Superior temporal gyrus (tissue), 1 donor: ENCODE measurements around the gene NFRKB.
A peak's percentile ranks its signal among the peaks of the same experiment; 100 is the strongest.

Source experiments
- DNase-seq: peaks from one replicate; pipeline ENCODE4 v3.0.0-alpha.2; 2016; ENCODE audit errors: extremely low spot score

The NFRKB gene

GRCh38 chr11:129895126-129896041 is at the start of gene NFRKB:
Gene NFRKB, minus strand, starts transcription at chr11:129895578. Its CDS starts 2,729 bp downstream, at chr11:129892849.
- peak; percentile 72 for DNase-seq

GRCh38 chr11:129944696-129945095 is 49.3 kb upstream of the NFRKB start:
- no peak for DNase-seq

- DNase-seq = no peak
Measured at GRCh38 chr11:129943036-129943435, 47.7 kb upstream of the NFRKB start.

- no peak for DNase-seq
Measured at GRCh38 chr11:129939510-129939909, 44.1 kb upstream of the NFRKB start.

- no peak for DNase-seq
Measured at GRCh38 chr11:129938764-129939163, 43.4 kb upstream of the NFRKB start.

GRCh38 chr11:129937592-129938238 is 42.3 kb upstream of the NFRKB start:
- DNase-seq = no peak

- DNase-seq = no peak
Measured at GRCh38 chr11:129935723-129936122, 40.3 kb upstream of the NFRKB start.

GRCh38 chr11:129933891-129934290 is 38.5 kb upstream of the NFRKB start:
- DNase-seq = no peak

- DNase-seq = no peak
Measured at GRCh38 chr11:129933262-129933661, 37.9 kb upstream of the NFRKB start.

- DNase-seq = no peak
Measured at GRCh38 chr11:129932381-129933067, 37.1 kb upstream of the NFRKB start.

- no peak for DNase-seq
Measured at GRCh38 chr11:129930743-129931142, 35.4 kb upstream of the NFRKB start.

GRCh38 chr11:129930296-129930695 is 34.9 kb upstream of the NFRKB start:
- no peak for DNase-seq

GRCh38 chr11:129929721-129930120 is 34.3 kb upstream of the NFRKB start:
- DNase-seq = no peak

GRCh38 chr11:129928923-129929692 is 33.7 kb upstream of the NFRKB start:
- DNase-seq = no peak

- DNase-seq = no peak
Measured at GRCh38 chr11:129922674-129923073, 27.3 kb upstream of the NFRKB start.

- DNase-seq = no peak
Measured at GRCh38 chr11:129918361-129918760, 23.0 kb upstream of the NFRKB start.

- DNase-seq = no peak
Measured at GRCh38 chr11:129917231-129917630, 21.9 kb upstream of the NFRKB start.

- no peak for DNase-seq
Measured at GRCh38 chr11:129911298-129911697, 15.9 kb upstream of the NFRKB start.

GRCh38 chr11:129910360-129910759 is 15.0 kb upstream of the NFRKB start:
- DNase-seq = no peak

- DNase-seq = no peak
Measured at GRCh38 chr11:129905402-129905801, 10.0 kb upstream of the NFRKB start.

- DNase-seq = peak; percentile 18
Measured at GRCh38 chr11:129896062-129896461, 684 bp upstream of the NFRKB start.
